HFF-Myc (cell line): Measurements from ENCODE around the gene FSTL4.

ENCODE experiments used
- DNase-seq: peaks from one replicate; pipeline ENCODE4 v3.0.0-alpha.2; 2011; ENCODE audit warnings: low read depth; ENCODE audit errors: extremely low read depth
- H3K4me3 ChIP-seq: replicated peaks from 2 replicates; pipeline ENCODE4 v1.5.1; 2011; ENCODE audit warnings: low read depth, mild to moderate bottlenecking, control low read depth, low read length
- TF ChIP-seq, protein P1 (sequence below): IDR thresholded peaks from 2 replicates; pipeline ENCODE4 v1.5.1; 2012; ENCODE audit warnings: mild to moderate bottlenecking, low read depth, low read length, control low read depth; ENCODE audit errors: missing control alignments

The FSTL4 gene

DNA sequence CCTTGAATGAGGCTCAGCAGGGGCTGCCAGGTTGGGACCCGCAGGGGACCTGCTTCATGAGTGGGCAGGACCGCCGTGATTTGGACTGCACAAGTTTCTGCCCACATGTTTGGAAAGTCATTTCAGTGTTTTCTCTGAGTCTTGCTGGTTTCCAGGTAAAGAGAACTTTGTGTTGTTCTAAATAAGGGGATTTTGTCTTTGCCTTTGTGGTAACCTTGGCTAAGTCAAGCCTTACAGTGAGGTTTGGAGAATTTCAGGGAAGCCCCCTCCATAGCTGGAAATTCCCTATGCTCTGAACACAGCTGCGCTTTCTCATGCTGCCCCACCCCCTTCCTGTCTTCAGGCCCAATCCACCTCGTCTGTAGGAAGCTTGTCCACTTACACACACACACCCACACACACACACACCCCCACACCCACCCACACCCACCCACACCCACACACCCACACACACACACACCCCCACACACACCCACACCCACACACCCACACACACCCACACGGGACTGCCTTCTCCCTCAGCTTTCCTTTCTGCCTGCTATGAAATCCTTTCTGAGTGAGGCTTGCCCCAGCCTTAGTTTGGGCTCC lies 290.4 kb downstream of the FSTL4 start:
- TF ChIP-seq, protein P1, sequence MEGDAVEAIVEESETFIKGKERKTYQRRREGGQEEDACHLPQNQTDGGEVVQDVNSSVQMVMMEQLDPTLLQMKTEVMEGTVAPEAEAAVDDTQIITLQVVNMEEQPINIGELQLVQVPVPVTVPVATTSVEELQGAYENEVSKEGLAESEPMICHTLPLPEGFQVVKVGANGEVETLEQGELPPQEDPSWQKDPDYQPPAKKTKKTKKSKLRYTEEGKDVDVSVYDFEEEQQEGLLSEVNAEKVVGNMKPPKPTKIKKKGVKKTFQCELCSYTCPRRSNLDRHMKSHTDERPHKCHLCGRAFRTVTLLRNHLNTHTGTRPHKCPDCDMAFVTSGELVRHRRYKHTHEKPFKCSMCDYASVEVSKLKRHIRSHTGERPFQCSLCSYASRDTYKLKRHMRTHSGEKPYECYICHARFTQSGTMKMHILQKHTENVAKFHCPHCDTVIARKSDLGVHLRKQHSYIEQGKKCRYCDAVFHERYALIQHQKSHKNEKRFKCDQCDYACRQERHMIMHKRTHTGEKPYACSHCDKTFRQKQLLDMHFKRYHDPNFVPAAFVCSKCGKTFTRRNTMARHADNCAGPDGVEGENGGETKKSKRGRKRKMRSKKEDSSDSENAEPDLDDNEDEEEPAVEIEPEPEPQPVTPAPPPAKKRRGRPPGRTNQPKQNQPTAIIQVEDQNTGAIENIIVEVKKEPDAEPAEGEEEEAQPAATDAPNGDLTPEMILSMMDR, result no peak
- no peak overlapping the region for H3K4me3 ChIP-seq
- no peak for DNase-seq

DNA sequence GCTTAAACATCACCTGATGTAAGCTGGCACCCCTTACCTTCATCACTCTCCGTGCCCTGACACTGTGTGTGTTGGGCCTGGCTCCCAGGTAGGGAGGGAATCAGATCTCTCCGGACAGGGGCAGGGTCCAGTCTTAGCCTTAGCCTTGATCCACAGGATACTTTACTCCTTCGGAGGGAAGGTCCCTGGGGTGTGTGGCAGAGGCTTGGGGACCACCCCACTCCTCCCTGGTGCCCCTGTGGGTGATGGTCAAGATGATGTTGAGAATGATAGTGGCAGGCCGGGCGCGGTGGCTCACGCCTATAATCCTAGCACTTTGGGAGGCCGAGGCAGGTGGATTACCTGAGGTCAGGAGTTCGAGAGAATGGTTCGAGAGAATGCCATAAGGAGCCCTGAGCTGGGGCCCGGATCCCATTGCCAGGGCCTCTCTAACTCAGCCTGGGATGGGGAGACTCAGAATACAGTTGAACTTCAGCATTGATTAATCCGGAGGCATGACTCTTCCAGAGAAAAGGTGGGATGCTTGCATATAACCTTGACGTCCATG lies 291.0 kb downstream of the FSTL4 start:
- no peak overlapping the region for H3K4me3 ChIP-seq
- no peak for DNase-seq
- TF ChIP-seq, protein P1, result no peak

DNA sequence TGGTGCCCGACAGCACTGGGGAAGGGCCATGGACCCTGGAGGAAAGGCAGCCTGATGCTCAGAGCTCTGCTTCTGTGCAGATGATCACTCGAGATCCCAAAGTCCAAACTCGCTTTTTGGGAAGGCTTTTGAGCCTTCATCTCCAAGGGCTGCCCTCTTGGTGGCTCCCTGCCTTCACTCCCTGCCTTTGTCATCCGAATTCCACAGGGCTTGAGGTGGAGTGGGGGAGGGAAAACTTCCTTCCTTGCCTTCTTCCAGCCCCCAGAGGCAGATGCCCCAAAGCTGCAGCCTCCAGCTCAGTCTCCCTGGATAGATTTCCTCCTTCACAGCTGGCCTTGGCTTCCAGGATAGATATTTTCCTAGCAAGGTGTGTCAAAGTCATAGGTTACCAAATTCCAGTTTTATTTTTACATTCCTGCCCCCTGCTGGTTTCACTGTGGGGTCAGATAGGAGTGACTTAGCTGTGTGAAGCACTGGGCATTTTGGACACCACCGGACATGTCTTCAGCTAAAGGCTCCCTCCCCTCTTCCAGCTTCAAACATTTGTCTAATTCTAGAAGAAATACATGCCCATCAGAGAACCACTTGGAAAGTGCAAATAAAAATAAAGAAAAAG lies 292.3 kb downstream of the FSTL4 start:
- DNase-seq, result no peak
- no peak overlapping the region for H3K4me3 ChIP-seq
- TF ChIP-seq, protein P1, result peak; percentile 28

DNA sequence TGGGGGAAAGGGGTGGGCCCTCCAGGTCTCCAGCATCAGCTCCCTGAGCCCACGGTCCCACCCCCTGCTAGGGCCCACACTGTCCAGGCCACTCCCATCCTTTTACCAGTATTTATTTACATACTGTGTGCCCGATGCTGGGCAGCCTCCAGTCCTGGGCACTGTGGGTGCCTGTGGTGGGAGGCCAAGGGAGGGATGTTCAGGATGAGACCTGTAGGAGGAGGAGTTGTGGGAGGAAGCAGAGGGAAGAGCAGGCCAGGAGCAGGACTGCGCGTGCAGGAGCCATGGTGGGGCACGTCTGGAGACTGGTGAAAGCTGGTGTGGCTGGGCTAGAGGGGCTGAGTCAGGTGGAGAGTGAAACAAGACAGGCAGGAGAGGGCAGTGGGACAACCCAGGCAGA lies 293.1 kb downstream of the FSTL4 start:
- DNase-seq, result no peak
- TF ChIP-seq, protein P1, result no peak
- H3K4me3 ChIP-seq, result no peak overlapping the region

DNA sequence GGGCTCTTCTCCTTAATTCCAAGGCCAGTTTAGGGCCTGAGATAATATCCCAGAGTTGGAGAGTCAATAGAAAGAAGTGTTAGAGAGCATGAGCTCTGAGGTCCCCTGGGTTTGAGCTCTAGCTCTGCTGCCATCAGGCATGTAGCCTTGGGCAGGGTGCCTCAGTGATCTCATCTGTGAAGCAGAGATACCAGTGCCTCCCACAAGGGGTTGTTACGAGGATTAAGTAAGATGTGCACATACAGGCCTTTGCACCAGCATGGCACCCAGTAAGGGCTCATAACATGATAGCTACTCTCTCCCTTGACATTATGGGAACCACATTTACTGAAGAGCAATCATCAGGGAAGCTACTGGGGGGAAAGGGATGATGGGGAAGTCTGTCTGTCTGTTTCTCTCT lies 294.8 kb downstream of the FSTL4 start:
- DNase-seq, result no peak
- TF ChIP-seq, protein P1, result no peak
- H3K4me3 ChIP-seq, result no peak overlapping the region

DNA sequence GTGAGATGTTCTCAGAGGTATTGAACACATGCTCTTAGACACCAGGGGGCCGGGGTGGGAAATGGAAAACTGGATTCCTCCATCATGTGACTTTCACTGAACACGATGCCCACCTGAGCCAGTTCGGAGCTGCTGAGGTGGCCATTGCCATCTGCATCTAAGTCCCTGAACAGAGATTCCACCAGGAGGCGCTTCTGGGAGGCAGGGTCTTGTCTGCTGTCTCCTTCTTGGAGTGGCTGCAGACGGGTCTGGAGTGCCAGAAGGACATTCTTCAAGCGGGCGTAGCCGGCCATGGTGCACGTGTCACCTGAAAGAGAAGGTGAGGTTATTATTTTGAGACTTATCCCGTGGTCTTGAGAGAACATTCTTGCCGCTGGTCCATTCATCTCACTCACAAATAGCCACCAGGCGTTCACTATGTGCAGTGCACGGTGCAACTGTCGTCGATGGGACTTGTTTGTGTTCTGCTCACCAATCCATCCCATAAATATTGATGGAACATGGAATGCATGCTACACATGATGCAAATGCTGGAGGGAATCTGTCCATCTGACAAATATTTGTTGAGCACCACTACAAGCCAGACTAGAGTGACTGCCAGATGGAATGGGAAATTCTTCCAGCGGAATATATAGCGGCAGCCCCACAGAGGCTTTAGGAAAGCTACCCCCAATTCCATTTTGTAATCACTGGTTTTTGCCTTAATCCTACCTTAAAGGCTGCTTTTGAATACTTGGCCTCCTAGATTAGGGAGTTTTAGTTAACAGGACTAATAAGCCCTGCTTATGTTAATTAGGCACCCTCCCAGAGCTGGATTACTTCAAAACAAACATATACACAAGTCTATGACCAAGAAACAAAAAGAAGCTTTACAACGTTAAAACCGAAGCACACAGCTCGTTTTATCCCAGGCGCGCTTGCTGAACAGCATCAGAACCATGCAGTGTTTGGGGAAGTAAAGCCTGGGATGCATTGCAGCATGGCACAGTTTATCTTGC lies 295.7 kb downstream of the FSTL4 start:
- TF ChIP-seq, protein P1, result peak; percentile 47
- no peak overlapping the region for H3K4me3 ChIP-seq
- DNase-seq, result no peak
